ENCODE data around the gene TYRP1. TPM values are rescaled to one million over a fixed set of nuclear protein-coding genes. Genes with fewer than 3 reads are reported as not detected.

The TYRP1 gene
- total RNA-seq (2022; extraction: Qiagen RNA extraction): 0.12 TPM in 1 of 5 replicates, not detected in the others

GRCh38 chr9:12693141-12693540 is at the start of gene TYRP1:
Gene TYRP1, plus strand, starts transcription at chr9:12693385. Its CDS starts 612 bp downstream, at chr9:12693997.

Other genes starting within 250 kb of the TYRP1 start
- 14.9 to 18.6 TPM (median 18.1 TPM) in 5 replicates for gene LURAP1L, start 81.6 kb downstream of the TYRP1 start, total RNA-seq (2022; extraction: Qiagen RNA extraction)

Measured in A549 treated with CORT108297 at 1 μM for 4 hours (cell line).